Transverse colon (tissue), 4 donors: ENCODE measurements around the gene SHC2.

Source experiments
- EP300 ChIP-seq: sonication (generic); formaldehyde crosslinking; IDR thresholded peaks from one replicate; pipeline ENCODE4 v1.6.1; 2017; ENCODE audit warnings: antibody characterized with exemption, low read depth
- POLR2A ChIP-seq: fragments of 450-650 bp; IDR thresholded peaks from one replicate; pipeline ENCODE4 v1.6.1; 2016; ENCODE audit warnings: antibody characterized with exemption, mild to moderate bottlenecking, moderate library complexity
- POLR2AphosphoS5 ChIP-seq, 3 donors: sonication (generic); formaldehyde crosslinking; IDR thresholded peaks; one replicate each; pipeline ENCODE4 v1.6.1; 2016; ENCODE audit warnings: antibody characterized with exemption in 3 of 3
- TF ChIP-seq, protein P1 (sequence below), 5 experiments: fragments of 200-600 bp in 3 of 5; fragments of 450-650 bp in 2 of 5; sonication (generic) in 3 of 5; IDR thresholded peaks; 1 replicate in 2 of 5; 2 replicates in 3 of 5; pipeline ENCODE4 v1.5.1; 2016 to 2017; ENCODE audit warnings: antibody characterized with exemption in 5 of 5, inconsistent platforms in 3 of 5, mild to moderate bottlenecking in 2 of 5, moderate library complexity in 1 of 5

DNA sequence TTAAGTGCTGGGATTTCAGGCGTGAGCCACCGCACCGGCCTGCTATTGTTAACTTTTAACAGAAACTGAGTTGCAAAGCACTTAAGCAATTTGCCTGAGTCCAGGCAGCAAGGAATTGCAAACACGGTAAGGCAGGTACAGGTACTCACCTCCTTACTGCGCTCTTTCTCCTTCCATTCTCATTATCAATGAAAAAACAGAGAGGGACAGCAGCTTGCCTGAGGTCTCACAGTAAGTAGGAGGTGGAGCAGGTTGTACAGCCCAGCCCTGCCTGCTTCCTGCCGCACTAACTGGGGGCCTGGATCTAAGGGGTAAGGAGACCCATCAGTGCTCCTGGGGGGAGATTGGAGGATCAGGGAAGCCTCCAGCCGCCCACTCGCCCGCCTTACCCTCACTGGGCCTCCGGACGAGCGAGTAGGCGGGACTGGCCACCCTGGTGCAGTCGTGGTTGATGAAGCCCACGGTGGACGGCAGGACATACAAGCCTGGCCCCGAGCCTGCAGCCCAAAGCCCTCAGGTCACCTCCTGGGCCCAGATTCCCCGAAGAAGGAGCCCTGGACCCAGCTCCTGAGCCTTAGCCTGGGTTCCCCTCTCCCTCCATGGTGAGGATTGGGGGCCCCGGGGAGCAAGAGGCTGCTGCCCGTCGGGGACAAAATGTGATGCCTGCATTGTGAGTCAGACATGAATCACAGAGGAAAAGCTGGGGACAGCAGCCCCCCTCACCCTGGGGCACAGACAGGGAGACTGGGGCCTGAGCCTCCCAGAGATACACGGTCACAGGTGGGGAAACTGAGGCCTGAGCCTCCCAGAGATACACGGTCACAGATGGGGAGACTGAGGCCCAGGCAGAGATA, 11.4 kb upstream of the SHC2 start:
- TF ChIP-seq, protein P1, sequence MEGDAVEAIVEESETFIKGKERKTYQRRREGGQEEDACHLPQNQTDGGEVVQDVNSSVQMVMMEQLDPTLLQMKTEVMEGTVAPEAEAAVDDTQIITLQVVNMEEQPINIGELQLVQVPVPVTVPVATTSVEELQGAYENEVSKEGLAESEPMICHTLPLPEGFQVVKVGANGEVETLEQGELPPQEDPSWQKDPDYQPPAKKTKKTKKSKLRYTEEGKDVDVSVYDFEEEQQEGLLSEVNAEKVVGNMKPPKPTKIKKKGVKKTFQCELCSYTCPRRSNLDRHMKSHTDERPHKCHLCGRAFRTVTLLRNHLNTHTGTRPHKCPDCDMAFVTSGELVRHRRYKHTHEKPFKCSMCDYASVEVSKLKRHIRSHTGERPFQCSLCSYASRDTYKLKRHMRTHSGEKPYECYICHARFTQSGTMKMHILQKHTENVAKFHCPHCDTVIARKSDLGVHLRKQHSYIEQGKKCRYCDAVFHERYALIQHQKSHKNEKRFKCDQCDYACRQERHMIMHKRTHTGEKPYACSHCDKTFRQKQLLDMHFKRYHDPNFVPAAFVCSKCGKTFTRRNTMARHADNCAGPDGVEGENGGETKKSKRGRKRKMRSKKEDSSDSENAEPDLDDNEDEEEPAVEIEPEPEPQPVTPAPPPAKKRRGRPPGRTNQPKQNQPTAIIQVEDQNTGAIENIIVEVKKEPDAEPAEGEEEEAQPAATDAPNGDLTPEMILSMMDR (IDR thresholded peaks at IDR 0.05), result no peak
- no peak for TF ChIP-seq EP300
- TF ChIP-seq POLR2AphosphoS5 (IDR thresholded peaks at IDR 0.05), result no peak
- no peak for TF ChIP-seq POLR2A
